ENCODE measurements around the gene NUMB.

The NUMB gene

GRCh38 chr14:73258845-73259611, 199.3 kb downstream of the NUMB start:
- H3K9me3 ChIP-seq (ENCODE audit: control insufficient read depth, low read length), result no peaks in the 10 kb centered on the region
- no peak overlapping the region for H3K4me3 ChIP-seq (ENCODE audit: low read depth, low read length)
- H3K9ac ChIP-seq, result no peak overlapping the region
- H3K27ac ChIP-seq, result no peak overlapping the region
- TF ChIP-seq, protein P1, sequence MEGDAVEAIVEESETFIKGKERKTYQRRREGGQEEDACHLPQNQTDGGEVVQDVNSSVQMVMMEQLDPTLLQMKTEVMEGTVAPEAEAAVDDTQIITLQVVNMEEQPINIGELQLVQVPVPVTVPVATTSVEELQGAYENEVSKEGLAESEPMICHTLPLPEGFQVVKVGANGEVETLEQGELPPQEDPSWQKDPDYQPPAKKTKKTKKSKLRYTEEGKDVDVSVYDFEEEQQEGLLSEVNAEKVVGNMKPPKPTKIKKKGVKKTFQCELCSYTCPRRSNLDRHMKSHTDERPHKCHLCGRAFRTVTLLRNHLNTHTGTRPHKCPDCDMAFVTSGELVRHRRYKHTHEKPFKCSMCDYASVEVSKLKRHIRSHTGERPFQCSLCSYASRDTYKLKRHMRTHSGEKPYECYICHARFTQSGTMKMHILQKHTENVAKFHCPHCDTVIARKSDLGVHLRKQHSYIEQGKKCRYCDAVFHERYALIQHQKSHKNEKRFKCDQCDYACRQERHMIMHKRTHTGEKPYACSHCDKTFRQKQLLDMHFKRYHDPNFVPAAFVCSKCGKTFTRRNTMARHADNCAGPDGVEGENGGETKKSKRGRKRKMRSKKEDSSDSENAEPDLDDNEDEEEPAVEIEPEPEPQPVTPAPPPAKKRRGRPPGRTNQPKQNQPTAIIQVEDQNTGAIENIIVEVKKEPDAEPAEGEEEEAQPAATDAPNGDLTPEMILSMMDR (IDR thresholded peaks at IDR 0.05), result no peak
- H3K79me2 ChIP-seq, result no peaks in the 10 kb centered on the region
- H3K36me3 ChIP-seq (ENCODE audit: control insufficient read depth, insufficient read depth, low read length), result no peaks in the 10 kb centered on the region
- H3K27me3 ChIP-seq (ENCODE audit: control insufficient read depth, insufficient read depth, low read length), result no peaks in the 10 kb centered on the region
- H3K4me1 ChIP-seq, result no peaks in the 10 kb centered on the region
- no peak overlapping the region for H2AFZ ChIP-seq
- H3K4me2 ChIP-seq (ENCODE audit: low read length), result no peak overlapping the region

DNA sequence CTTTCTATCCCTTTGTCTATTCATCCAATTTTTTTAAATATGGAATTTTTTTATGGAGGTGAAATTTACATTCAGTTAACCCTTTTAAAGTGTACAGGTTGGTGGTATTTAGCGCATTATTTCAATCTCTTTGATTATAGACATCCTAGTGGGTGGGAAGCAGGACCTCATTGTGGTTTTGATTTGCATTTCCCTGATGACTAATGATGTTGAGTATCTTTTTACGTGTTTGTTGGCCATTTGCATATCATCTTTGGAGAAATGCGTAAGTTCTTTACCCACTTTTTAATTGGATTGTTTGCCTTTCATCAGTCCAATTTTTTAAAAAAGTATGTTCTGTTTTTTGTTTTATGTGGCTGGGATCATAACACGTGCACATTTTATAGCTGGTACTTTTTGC, 200.3 kb downstream of the NUMB start:
- Histone ChIP-seq H3K9me3 (ENCODE audit: control insufficient read depth, low read length) (no peaks in the 10 kb centered on the region), H3K79me2 (no peaks in the 10 kb centered on the region), H3K4me1 (no peaks in the 10 kb centered on the region), H3K4me2 (ENCODE audit: low read length) (no peak overlapping the region), H3K9ac (no peak overlapping the region), H2AFZ (no peak overlapping the region), H3K27me3 (ENCODE audit: control insufficient read depth, insufficient read depth, low read length) (no peaks in the 10 kb centered on the region), H3K27ac (no peak overlapping the region), H3K36me3 (ENCODE audit: control insufficient read depth, insufficient read depth, low read length) (no peaks in the 10 kb centered on the region), H3K4me3 (ENCODE audit: low read depth, low read length) (no peak overlapping the region)
- TF ChIP-seq, protein P1 (IDR thresholded peaks at IDR 0.05), result no peak

- H3K4me2 ChIP-seq (ENCODE audit: low read length), result no peak overlapping the region
- TF ChIP-seq, protein P1 (IDR thresholded peaks at IDR 0.05), result no peak
These were observed 202.6 kb downstream of the NUMB start for GRCh38 chr14:73255693-73256225.

DNA sequence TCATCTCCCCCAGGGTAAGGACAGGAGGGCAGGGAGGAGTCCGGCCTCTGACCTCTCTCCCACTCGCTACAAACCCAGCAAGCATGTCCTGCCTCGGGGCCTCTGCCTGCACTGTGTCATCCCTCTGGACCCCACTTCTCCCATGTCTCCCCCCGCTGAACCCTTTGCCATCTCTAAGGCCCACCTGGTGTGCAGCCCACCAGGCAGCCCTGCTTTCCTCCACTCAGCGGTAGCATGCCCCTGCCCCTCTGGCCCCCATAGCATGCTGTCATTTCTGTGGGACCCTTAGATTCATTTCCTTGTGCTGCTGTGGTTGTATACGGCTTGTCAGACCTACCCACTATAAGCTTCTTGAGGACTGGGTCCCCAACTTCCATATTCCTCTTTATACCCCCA, 203.3 kb downstream of the NUMB start:
- Histone ChIP-seq H3K4me3 (ENCODE audit: low read depth, low read length) (no peak overlapping the region), H3K4me1 (no peaks in the 10 kb centered on the region), H3K4me2 (ENCODE audit: low read length) (no peak overlapping the region), H3K27me3 (ENCODE audit: control insufficient read depth, insufficient read depth, low read length) (no peaks in the 10 kb centered on the region), H3K27ac (no peak overlapping the region), H3K79me2 (no peaks in the 10 kb centered on the region), H3K36me3 (ENCODE audit: control insufficient read depth, insufficient read depth, low read length) (no peaks in the 10 kb centered on the region), H2AFZ (no peak overlapping the region), H3K9ac (no peak overlapping the region), H3K9me3 (ENCODE audit: control insufficient read depth, low read length) (no peaks in the 10 kb centered on the region)
- TF ChIP-seq, protein P1 (IDR thresholded peaks at IDR 0.05), result no peak

More at GRCh38 chr14:73255693-73256225, 202.6 kb downstream of the NUMB start:
- H3K36me3 ChIP-seq (ENCODE audit: control insufficient read depth, insufficient read depth, low read length), result no peaks in the 10 kb centered on the region
- no peak overlapping the region for H3K27ac ChIP-seq
- H3K9ac ChIP-seq, result no peak overlapping the region
- no peak overlapping the region for H2AFZ ChIP-seq
- H3K4me3 ChIP-seq (ENCODE audit: low read depth, low read length), result no peak overlapping the region
- no peaks in the 10 kb centered on the region for H3K79me2 ChIP-seq
- no peaks in the 10 kb centered on the region for H3K27me3 ChIP-seq (ENCODE audit: control insufficient read depth, insufficient read depth, low read length)
- no peaks in the 10 kb centered on the region for H3K9me3 ChIP-seq (ENCODE audit: control insufficient read depth, low read length)
- no peaks in the 10 kb centered on the region for H3K4me1 ChIP-seq

All from parathyroid adenoma (tissue), 2 donors.